ENCODE data around the gene RAB20. TPM values are rescaled to one million over a fixed set of nuclear protein-coding genes. Genes with fewer than 3 reads are reported as not detected.
"Not testable (repeated sequence)": the region's sequence is repeated elsewhere in the genome, so short reads cannot be mapped to it uniquely, and the experiment has no call there.

The RAB20 gene
- polyA plus RNA-seq, 1 donor (not counting 4 experiments of a cell fraction or from before 2014, with no cell fraction given): 4.3 TPM

GRCh38 chr13:110535526-110535925 is 26.0 kb downstream of the RAB20 start:
- Histone ChIP-seq H3K9ac (ENCODE audit: control insufficient read depth, extremely low read depth, insufficient read depth, low read length) (no peak overlapping the region), H2AFZ (ENCODE audit: control insufficient read depth, low read length) (no peak overlapping the region), H3K36me3 (ENCODE audit: control insufficient read depth in 2 of 2, extremely low read depth in 1 of 2, insufficient read depth in 2 of 2, low read length in 2 of 2) (no peaks in the 10 kb centered on the region), H3K27ac (ENCODE audit: control insufficient read depth, insufficient read depth, low read length) (no peak overlapping the region), H3K4me3 (ENCODE audit: control insufficient read depth in 2 of 3, extremely low read depth in 1 of 3, insufficient read depth in 2 of 3, low read depth in 1 of 3, low read length in 3 of 3) (no peak overlapping the region), H3K9me3 (ENCODE audit: control insufficient read depth, low read depth, low read length) (no peaks in the 10 kb centered on the region), H4K20me1 (ENCODE audit: control insufficient read depth, extremely low read depth, insufficient read depth, low read length) (no peaks in the 10 kb centered on the region), H3K79me2 (ENCODE audit: control insufficient read depth, insufficient read depth, low read length) (no peaks in the 10 kb centered on the region), H3K4me2 (ENCODE audit: control insufficient read depth, extremely low read depth, insufficient read depth, low read depth, low read length) (no peak overlapping the region), H3K27me3 (ENCODE audit: control insufficient read depth, extremely low read depth, insufficient read depth, low read length) (no peaks in the 10 kb centered on the region), H3K4me1 (ENCODE audit: control insufficient read depth, extremely low read depth, insufficient read depth, low read length) (no peaks in the 10 kb centered on the region), H3K9me1 (ENCODE audit: control insufficient read depth, extremely low read depth, insufficient read depth, low read length) (no peaks in the 10 kb centered on the region)
- FAIRE-seq (no peak), DNase-seq (ENCODE audit: low read depth, low spot score) (no peak)
- TF ChIP-seq CTCF (optimal IDR thresholded peaks at IDR 0.05 in 1 of 3, IDR thresholded peaks at IDR 0.05 in 1 of 3, conservative IDR thresholded peaks at IDR 0.05 in 1 of 3; ENCODE audit: extremely low read depth in 1 of 3, insufficient read depth in 2 of 3, low read length in 3 of 3) (no peak), EZH2 (IDR thresholded peaks at IDR 0.05; ENCODE audit: low read length) (no peak)
- dilution Hi-C loops (cut with MboI; ENCODE audit: extremely low pct_ligation_motif_present, low sequenced_read_pairs): no loop called here

GRCh38 chr13:110533771-110534670 is 27.5 kb downstream of the RAB20 start:
- H3K4me3 ChIP-seq (ENCODE audit: control insufficient read depth in 2 of 3, extremely low read depth in 1 of 3, insufficient read depth in 2 of 3, low read depth in 1 of 3, low read length in 3 of 3): no peak overlapping the region
- H2AFZ ChIP-seq (ENCODE audit: control insufficient read depth, low read length): no peak overlapping the region
- H3K36me3 ChIP-seq (ENCODE audit: control insufficient read depth in 2 of 2, extremely low read depth in 1 of 2, insufficient read depth in 2 of 2, low read length in 2 of 2): no peaks in the 10 kb centered on the region
- H3K9me3 ChIP-seq (ENCODE audit: control insufficient read depth, low read depth, low read length): no peaks in the 10 kb centered on the region
- H3K27ac ChIP-seq (ENCODE audit: control insufficient read depth, insufficient read depth, low read length): no peak overlapping the region
- no peaks in the 10 kb centered on the region for H3K9me1 ChIP-seq (ENCODE audit: control insufficient read depth, extremely low read depth, insufficient read depth, low read length)
- DNase-seq (ENCODE audit: low read depth, low spot score) (no peak), FAIRE-seq (no peak)
- H3K79me2 ChIP-seq (ENCODE audit: control insufficient read depth, insufficient read depth, low read length): no peaks in the 10 kb centered on the region
- no peak for TF ChIP-seq EZH2 (IDR thresholded peaks at IDR 0.05; ENCODE audit: low read length)
- no peak for TF ChIP-seq CTCF (optimal IDR thresholded peaks at IDR 0.05 in 1 of 3, IDR thresholded peaks at IDR 0.05 in 1 of 3, conservative IDR thresholded peaks at IDR 0.05 in 1 of 3; ENCODE audit: extremely low read depth in 1 of 3, insufficient read depth in 2 of 3, low read length in 3 of 3)
- dilution Hi-C loops (cut with MboI; ENCODE audit: extremely low pct_ligation_motif_present, low sequenced_read_pairs): no loop called here
- H3K4me1 ChIP-seq (ENCODE audit: control insufficient read depth, extremely low read depth, insufficient read depth, low read length): no peaks in the 10 kb centered on the region
- no peak overlapping the region for H3K9ac ChIP-seq (ENCODE audit: control insufficient read depth, extremely low read depth, insufficient read depth, low read length)
- no peaks in the 10 kb centered on the region for H4K20me1 ChIP-seq (ENCODE audit: control insufficient read depth, extremely low read depth, insufficient read depth, low read length)
- no peaks in the 10 kb centered on the region for H3K27me3 ChIP-seq (ENCODE audit: control insufficient read depth, extremely low read depth, insufficient read depth, low read length)
- H3K4me2 ChIP-seq (ENCODE audit: control insufficient read depth, extremely low read depth, insufficient read depth, low read depth, low read length): no peak overlapping the region

- H3K36me3 ChIP-seq (ENCODE audit: control insufficient read depth in 2 of 2, extremely low read depth in 1 of 2, insufficient read depth in 2 of 2, low read length in 2 of 2); H3K4me3 ChIP-seq (ENCODE audit: control insufficient read depth in 2 of 3, extremely low read depth in 1 of 3, insufficient read depth in 2 of 3, low read depth in 1 of 3, low read length in 3 of 3); H3K9me3 ChIP-seq (ENCODE audit: control insufficient read depth, low read depth, low read length); H3K27ac ChIP-seq (ENCODE audit: control insufficient read depth, insufficient read depth, low read length); H3K9ac ChIP-seq (ENCODE audit: control insufficient read depth, extremely low read depth, insufficient read depth, low read length); H4K20me1 ChIP-seq (ENCODE audit: control insufficient read depth, extremely low read depth, insufficient read depth, low read length); H3K4me1 ChIP-seq (ENCODE audit: control insufficient read depth, extremely low read depth, insufficient read depth, low read length); H3K79me2 ChIP-seq (ENCODE audit: control insufficient read depth, insufficient read depth, low read length); H2AFZ ChIP-seq (ENCODE audit: control insufficient read depth, low read length); FAIRE-seq; dilution Hi-C loops (cut with MboI; ENCODE audit: extremely low pct_ligation_motif_present, low sequenced_read_pairs); DNase-seq (ENCODE audit: low read depth, low spot score); H3K9me1 ChIP-seq (ENCODE audit: control insufficient read depth, extremely low read depth, insufficient read depth, low read length); H3K27me3 ChIP-seq (ENCODE audit: control insufficient read depth, extremely low read depth, insufficient read depth, low read length); H3K4me2 ChIP-seq (ENCODE audit: control insufficient read depth, extremely low read depth, insufficient read depth, low read depth, low read length): not testable (repeated sequence)
These were observed 29.3 kb downstream of the RAB20 start for GRCh38 chr13:110532258-110532657.

Measured in keratinocyte (primary cell).